SK-N-SH treated with all-trans-retinoic acid at 6 μM for 48 hours (cell line): Measurements from ENCODE around the gene GRIK4.

Source experiments
- ARNTL ChIP-seq: fragments of 450-650 bp; formaldehyde crosslinking; IDR thresholded peaks from 2 replicates; pipeline ENCODE4 v1.5.0; 2020; ENCODE audit warnings: low read depth, mild to moderate bottlenecking, moderate library complexity, borderline replicate concordance
- BACH2 ChIP-seq: fragments of 250-450 bp; sonication (Bioruptor Pico); IDR thresholded peaks from 2 replicates; pipeline ENCODE4 v1.9.0; 2021; ENCODE audit warnings: mild to moderate bottlenecking, borderline replicate concordance
- CREB5 ChIP-seq: fragments of 250-450 bp; sonication (Bioruptor Pico); IDR thresholded peaks from 2 replicates; pipeline ENCODE4 v1.5.1; 2020; ENCODE audit warnings: low read depth, mild to moderate bottlenecking, moderate library complexity
- GLIS3 ChIP-seq: fragments of 250-450 bp; sonication (Bioruptor Pico); IDR thresholded peaks from 2 replicates; pipeline ENCODE4 v1.5.0; 2020; ENCODE audit warnings: mild to moderate bottlenecking, moderate library complexity
- PATZ1 ChIP-seq: fragments of 250-450 bp; sonication (Bioruptor Pico); IDR thresholded peaks from 2 replicates; pipeline ENCODE4 v1.8.0; 2020; ENCODE audit warnings: mild to moderate bottlenecking, moderate library complexity, borderline replicate concordance
- PPARA ChIP-seq: fragments of 250-450 bp; sonication (Bioruptor Pico); IDR thresholded peaks from 2 replicates; pipeline ENCODE4 v1.5.0; 2020; ENCODE audit warnings: mild to moderate bottlenecking, borderline replicate concordance
- RARB ChIP-seq: fragments of 250-450 bp; sonication (Bioruptor Pico); IDR thresholded peaks from 2 replicates; pipeline ENCODE4 v1.8.0; 2021; ENCODE audit warnings: mild to moderate bottlenecking, moderate library complexity
- TOX ChIP-seq: fragments of 250-450 bp; sonication (Bioruptor Pico); IDR thresholded peaks from 2 replicates; pipeline ENCODE4 v1.8.0; 2021; ENCODE audit warnings: mild to moderate bottlenecking, moderate library complexity, borderline replicate concordance
- ZFP3 ChIP-seq: fragments of 250-450 bp; sonication (Bioruptor Pico); IDR thresholded peaks from 2 replicates; pipeline ENCODE4 v1.5.0; 2020; ENCODE audit warnings: mild to moderate bottlenecking, moderate library complexity
- ZNF8 ChIP-seq: fragments of 450-650 bp; formaldehyde crosslinking; IDR thresholded peaks from 2 replicates; pipeline ENCODE4 v1.5.0; 2020; ENCODE audit warnings: mild to moderate bottlenecking, moderate library complexity
- TF ChIP-seq, protein P1 (sequence below): fragments of 250-450 bp; sonication (Bioruptor Pico); IDR thresholded peaks from 2 replicates; pipeline ENCODE4 v1.5.1; 2021; ENCODE audit warnings: mild to moderate bottlenecking, moderate library complexity

- TF ChIP-seq GLIS3 (CRISPR knock-in tag), result no peak
- no peak for TF ChIP-seq TOX (CRISPR knock-in tag)
- TF ChIP-seq PATZ1 (CRISPR knock-in tag), result no peak
- no peak for TF ChIP-seq ZNF8 (CRISPR knock-in tag)
- TF ChIP-seq ARNTL (CRISPR knock-in tag), result no peak
- TF ChIP-seq, protein P1, sequence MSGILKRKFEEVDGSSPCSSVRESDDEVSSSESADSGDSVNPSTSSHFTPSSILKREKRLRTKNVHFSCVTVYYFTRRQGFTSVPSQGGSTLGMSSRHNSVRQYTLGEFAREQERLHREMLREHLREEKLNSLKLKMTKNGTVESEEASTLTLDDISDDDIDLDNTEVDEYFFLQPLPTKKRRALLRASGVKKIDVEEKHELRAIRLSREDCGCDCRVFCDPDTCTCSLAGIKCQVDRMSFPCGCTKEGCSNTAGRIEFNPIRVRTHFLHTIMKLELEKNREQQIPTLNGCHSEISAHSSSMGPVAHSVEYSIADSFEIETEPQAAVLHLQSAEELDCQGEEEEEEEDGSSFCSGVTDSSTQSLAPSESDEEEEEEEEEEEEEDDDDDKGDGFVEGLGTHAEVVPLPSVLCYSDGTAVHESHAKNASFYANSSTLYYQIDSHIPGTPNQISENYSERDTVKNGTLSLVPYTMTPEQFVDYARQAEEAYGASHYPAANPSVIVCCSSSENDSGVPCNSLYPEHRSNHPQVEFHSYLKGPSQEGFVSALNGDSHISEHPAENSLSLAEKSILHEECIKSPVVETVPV (CRISPR knock-in tag), result no peak
- TF ChIP-seq CREB5 (CRISPR knock-in tag), result no peak
- TF ChIP-seq BACH2 (CRISPR knock-in tag), result no peak
- no peak for TF ChIP-seq ZFP3
- no peak for TF ChIP-seq RARB (CRISPR knock-in tag)
- no peak for TF ChIP-seq PPARA (CRISPR knock-in tag)
Measured at GRCh38 chr11:120465921-120466534, 45.5 kb upstream of the GRIK4 start.
